Natural killer cell (primary cell): Measurements from ENCODE around the gene DLD. TPM values are rescaled to one million over a fixed set of nuclear protein-coding genes. Genes with fewer than 3 reads are reported as not detected.
"Not testable (repeated sequence)": the region's sequence is repeated elsewhere in the genome, so short reads cannot be mapped to it uniquely, and the experiment has no call there.

Source experiments
- ATAC-seq, 3 donors: fragments of 150-1000 bp in 2 of 3; fragments of 200-7000 bp in 1 of 3; cut with Tn5 transposase; 1 replicate in 1 of 3; 2 replicates in 2 of 3; pipeline ENCODE4 v1.10.0; 2021; ENCODE audit warnings: mild to moderate bottlenecking in 2 of 3, moderate library complexity in 2 of 3
- DNase-seq, 2 donors: peaks; one replicate each; pipeline versions ENCODE4 v3.0.0 to v3.0.0-alpha.2; 2013 to 2021; ENCODE audit warnings: mixed read lengths in 1 of 2
- H3K27ac ChIP-seq: one replicate; pipeline ENCODE4 v1.5.1; 2013; ENCODE audit warnings: mild to moderate bottlenecking, low read length
- H3K27me3 ChIP-seq: one replicate; pipeline ENCODE4 v1.6.1; 2013; ENCODE audit warnings: low read length; ENCODE audit not compliant: control insufficient read depth, insufficient read depth
- H3K36me3 ChIP-seq: one replicate; pipeline ENCODE4 v1.6.1; 2013; ENCODE audit warnings: low read length; ENCODE audit not compliant: control insufficient read depth, insufficient read depth
- H3K4me1 ChIP-seq: one replicate; pipeline ENCODE4 v1.6.1; 2013; ENCODE audit warnings: low read length; ENCODE audit not compliant: control insufficient read depth, insufficient read depth
- H3K4me3 ChIP-seq: one replicate; pipeline ENCODE4 v1.5.1; 2013; ENCODE audit warnings: low read length
- H3K9me3 ChIP-seq: one replicate; pipeline ENCODE4 v1.6.1; 2013; ENCODE audit warnings: low read length; ENCODE audit not compliant: control insufficient read depth, insufficient read depth
- H3K27ac Mint-ChIP-seq, 2 donors: one replicate each; pipeline ENCODE4 v1.8.0; 2022; ENCODE audit warnings: mild to moderate bottlenecking in 2 of 2, mixed read lengths in 2 of 2, moderate library complexity in 1 of 2
- H3K27me3 Mint-ChIP-seq, 2 donors: one replicate each; pipeline ENCODE4 v1.8.0; 2022; ENCODE audit warnings: low read depth in 2 of 2, mixed read lengths in 2 of 2
- H3K36me3 Mint-ChIP-seq: one replicate; pipeline ENCODE4 v1.8.0; 2022; ENCODE audit warnings: mixed read lengths
- H3K4me1 Mint-ChIP-seq, 2 donors: one replicate each; pipeline ENCODE4 v1.8.0; 2022; ENCODE audit warnings: mixed read lengths in 2 of 2
- H3K4me3 Mint-ChIP-seq: one replicate; pipeline ENCODE4 v1.8.0; 2022; ENCODE audit warnings: mild to moderate bottlenecking, moderate library complexity, mixed read lengths
- H3K9me3 Mint-ChIP-seq, 2 donors: one replicate each; pipeline ENCODE4 v1.8.0; 2022; ENCODE audit warnings: mixed read lengths in 2 of 2
- WGBS: methylation state at CpG from one replicate; pipeline ENCODE4 v1.1.7; 2013; ENCODE audit warnings: missing lambda C conversion rate; ENCODE audit not compliant: insufficient coverage; 5-methylcytosine and 5-hydroxymethylcytosine counted together
- intact Hi-C: fragments of 100-400 bp; cut with micrococcal nuclease; formaldehyde crosslinking; loops from one replicate; pipeline ENCODE4 v1.14.2; 2022
- total RNA-seq, 4 donors: library from RNA; stranded (reverse); fragments of 120-200 nt in 1 of 4; gene quantifications; one replicate each; pipeline versions ENCODE4 v1.2.3 to v1.2.4, GENCODE V29; 2013 to 2022
- TF ChIP-seq, protein P1 (sequence below): fragments of 200-600 bp; IDR thresholded peaks from one replicate; pipeline ENCODE4 v1.8.0; 2022; ENCODE audit warnings: antibody characterized with exemption

The DLD gene
- total RNA-seq, 3 donors from 2014 or later (not counting 1 experiment from before 2014, with no cell fraction given), result 72.2 to 81.4 (median 80.9) TPM

DNA sequence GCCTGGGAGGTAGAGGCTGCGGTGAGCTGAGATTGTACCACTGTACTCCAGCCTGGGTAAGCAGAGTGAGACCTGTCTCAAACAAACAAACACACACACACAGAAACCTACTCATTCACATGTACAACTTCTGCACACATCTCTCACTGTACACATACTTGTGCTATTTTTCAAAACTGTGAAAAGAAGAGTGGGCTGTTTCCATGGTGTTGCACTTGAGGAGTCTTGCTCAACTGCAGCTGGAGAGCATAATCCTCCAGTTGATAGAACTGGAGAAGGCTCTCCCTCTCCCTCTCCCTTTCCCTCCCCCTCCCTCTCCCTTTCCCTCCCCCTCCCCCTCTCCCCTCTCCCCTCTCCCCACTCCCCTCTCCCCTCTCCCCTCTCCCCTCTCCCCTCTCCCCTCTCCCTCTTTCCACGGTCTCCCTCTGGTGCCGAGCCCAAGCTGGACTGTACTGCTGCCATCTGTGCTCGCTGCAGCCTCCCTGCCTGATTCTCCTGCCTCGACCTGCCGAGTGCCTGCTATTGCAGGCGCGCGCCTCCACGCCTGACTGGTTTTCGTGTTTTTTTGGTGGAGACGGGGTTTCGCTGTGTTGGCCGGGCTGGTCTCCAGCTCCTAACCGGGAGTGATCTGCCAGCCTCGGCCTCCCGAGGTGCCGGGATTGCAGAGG lies 43.7 kb upstream of the DLD start:
- Histone ChIP-seq H3K27me3 (no peaks in the 10 kb centered on the region), H3K9me3 (no peaks in the 10 kb centered on the region), H3K27ac (no peak overlapping the region), H3K36me3 (no peaks in the 10 kb centered on the region), H3K4me1 (no peaks in the 10 kb centered on the region), H3K4me3 (no peak overlapping the region)
- H3K9me3 Mint-ChIP-seq, result no peaks in the 10 kb centered on the region
- peaks cover 0 to 3% of the 10 kb centered on the region in 2 donors for H3K27me3 Mint-ChIP-seq
- 92% methylated on average over 11 of the region's 18 CpGs for WGBS
- H3K27ac Mint-ChIP-seq, result no peak overlapping the region
- peaks cover 0 to 5% of the 10 kb centered on the region in 2 donors for H3K4me1 Mint-ChIP-seq
- intact Hi-C loops, result no loop called here
- no peak for ATAC-seq
- H3K4me3 Mint-ChIP-seq, result no peak overlapping the region
- no peak for DNase-seq
- TF ChIP-seq, protein P1, sequence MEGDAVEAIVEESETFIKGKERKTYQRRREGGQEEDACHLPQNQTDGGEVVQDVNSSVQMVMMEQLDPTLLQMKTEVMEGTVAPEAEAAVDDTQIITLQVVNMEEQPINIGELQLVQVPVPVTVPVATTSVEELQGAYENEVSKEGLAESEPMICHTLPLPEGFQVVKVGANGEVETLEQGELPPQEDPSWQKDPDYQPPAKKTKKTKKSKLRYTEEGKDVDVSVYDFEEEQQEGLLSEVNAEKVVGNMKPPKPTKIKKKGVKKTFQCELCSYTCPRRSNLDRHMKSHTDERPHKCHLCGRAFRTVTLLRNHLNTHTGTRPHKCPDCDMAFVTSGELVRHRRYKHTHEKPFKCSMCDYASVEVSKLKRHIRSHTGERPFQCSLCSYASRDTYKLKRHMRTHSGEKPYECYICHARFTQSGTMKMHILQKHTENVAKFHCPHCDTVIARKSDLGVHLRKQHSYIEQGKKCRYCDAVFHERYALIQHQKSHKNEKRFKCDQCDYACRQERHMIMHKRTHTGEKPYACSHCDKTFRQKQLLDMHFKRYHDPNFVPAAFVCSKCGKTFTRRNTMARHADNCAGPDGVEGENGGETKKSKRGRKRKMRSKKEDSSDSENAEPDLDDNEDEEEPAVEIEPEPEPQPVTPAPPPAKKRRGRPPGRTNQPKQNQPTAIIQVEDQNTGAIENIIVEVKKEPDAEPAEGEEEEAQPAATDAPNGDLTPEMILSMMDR, result no peak
- no peaks in the 10 kb centered on the region for H3K36me3 Mint-ChIP-seq

DNA sequence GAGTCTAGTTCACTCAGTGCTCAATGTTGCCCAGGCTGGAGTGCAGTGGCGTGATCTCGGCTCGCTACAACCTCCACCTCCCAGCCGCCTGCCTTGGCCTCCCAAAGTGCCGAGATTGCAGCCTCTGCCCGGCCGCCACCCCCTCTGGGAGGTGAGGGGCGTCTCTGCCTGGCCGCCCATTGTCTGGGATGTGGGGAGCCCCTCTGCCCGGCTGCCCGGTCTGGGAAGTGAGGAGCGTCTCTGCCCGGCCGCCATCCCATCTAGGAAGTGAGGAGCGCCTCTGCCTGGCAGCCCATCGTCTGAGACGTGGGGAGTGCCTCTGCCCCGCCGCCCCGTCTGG lies 43.2 kb upstream of the DLD start:
- H3K36me3 Mint-ChIP-seq, H3K36me3 ChIP-seq, H3K27ac Mint-ChIP-seq, H3K27me3 ChIP-seq, H3K27me3 Mint-ChIP-seq, H3K4me1 Mint-ChIP-seq, DNase-seq, H3K9me3 Mint-ChIP-seq, H3K4me3 Mint-ChIP-seq, H3K27ac ChIP-seq, ATAC-seq, H3K4me3 ChIP-seq, H3K9me3 ChIP-seq, H3K4me1 ChIP-seq, intact Hi-C loops: not testable (repeated sequence)
- 100% methylated on average over 4 of the region's 20 CpGs for WGBS

DNA sequence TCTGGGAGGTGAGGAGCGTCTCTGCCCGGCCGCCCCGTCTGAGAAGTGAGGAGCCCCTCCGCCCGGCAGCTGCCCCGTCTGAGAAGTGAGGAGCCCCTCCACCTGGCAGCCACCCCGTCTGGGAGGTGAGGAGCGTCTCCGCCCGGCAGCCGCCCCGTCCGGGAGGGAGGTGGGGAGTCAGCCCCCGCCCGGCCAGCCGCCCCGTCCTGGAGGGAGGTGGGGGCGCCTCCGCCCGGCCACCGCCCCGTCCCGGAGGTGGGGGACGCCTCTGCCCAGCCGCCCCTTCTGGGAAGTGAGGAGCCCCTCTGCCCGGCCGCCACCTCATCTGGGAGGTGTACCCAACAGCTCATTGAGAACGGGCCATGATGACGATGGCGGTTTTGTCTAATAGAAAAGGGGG lies 42.8 kb upstream of the DLD start:
- H3K27me3 ChIP-seq, H3K9me3 Mint-ChIP-seq, H3K4me1 Mint-ChIP-seq, H3K27ac ChIP-seq, H3K4me1 ChIP-seq, H3K36me3 Mint-ChIP-seq, H3K27me3 Mint-ChIP-seq, ATAC-seq, DNase-seq, H3K9me3 ChIP-seq, H3K27ac Mint-ChIP-seq, intact Hi-C loops, H3K36me3 ChIP-seq, H3K4me3 Mint-ChIP-seq, H3K4me3 ChIP-seq: not testable (repeated sequence)
- 96% methylated on average over 22 of the region's 31 CpGs for WGBS

DNA sequence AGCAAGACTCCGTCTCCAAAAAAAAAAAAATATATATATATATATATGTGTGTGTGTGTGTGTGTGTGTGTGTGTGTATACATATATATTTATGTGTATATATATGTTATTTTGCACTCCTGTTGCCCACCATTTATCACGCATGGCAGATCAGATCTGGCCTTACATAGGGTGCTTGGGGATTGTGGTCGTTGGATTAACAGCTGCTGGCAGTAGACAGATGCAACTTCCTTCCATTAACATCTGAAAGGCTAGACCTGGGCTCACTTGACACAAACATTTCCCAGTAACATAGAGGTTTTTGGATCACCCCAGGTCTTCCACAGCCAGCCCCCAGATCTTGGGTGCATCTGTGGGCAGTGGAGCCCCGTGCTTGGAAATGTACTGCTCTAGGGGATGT lies 40.8 kb upstream of the DLD start:
- no peaks in the 10 kb centered on the region for H3K36me3 ChIP-seq
- no peaks in the 10 kb centered on the region for H3K36me3 Mint-ChIP-seq
- peaks cover 0 to 14% of the 10 kb centered on the region in 2 donors for H3K4me1 Mint-ChIP-seq
- no peaks in the 10 kb centered on the region for H3K9me3 ChIP-seq
- ATAC-seq (no peak), DNase-seq (no peak)
- no peak overlapping the region for H3K4me3 Mint-ChIP-seq
- no peaks in the 10 kb centered on the region for H3K4me1 ChIP-seq
- H3K27ac ChIP-seq, result no peak overlapping the region
- TF ChIP-seq, protein P1, result no peak
- WGBS, result 52% methylated on average over 3 of the region's 4 CpGs
- intact Hi-C loops, result no loop called here
- H3K27ac Mint-ChIP-seq, result no peak overlapping the region
- no peaks in the 10 kb centered on the region for H3K9me3 Mint-ChIP-seq
- H3K27me3 ChIP-seq, result no peaks in the 10 kb centered on the region
- peaks cover 0 to 3% of the 10 kb centered on the region in 2 donors for H3K27me3 Mint-ChIP-seq
- H3K4me3 ChIP-seq, result no peak overlapping the region
